ENCODE results near the gene ADAMTS1. TPM values are rescaled to one million over a fixed set of nuclear protein-coding genes. Genes with fewer than 3 reads are reported as not detected.

ADAMTS1 gene
- total RNA-seq, 1 donor from 2014 or later: 27.2 TPM

DNA sequence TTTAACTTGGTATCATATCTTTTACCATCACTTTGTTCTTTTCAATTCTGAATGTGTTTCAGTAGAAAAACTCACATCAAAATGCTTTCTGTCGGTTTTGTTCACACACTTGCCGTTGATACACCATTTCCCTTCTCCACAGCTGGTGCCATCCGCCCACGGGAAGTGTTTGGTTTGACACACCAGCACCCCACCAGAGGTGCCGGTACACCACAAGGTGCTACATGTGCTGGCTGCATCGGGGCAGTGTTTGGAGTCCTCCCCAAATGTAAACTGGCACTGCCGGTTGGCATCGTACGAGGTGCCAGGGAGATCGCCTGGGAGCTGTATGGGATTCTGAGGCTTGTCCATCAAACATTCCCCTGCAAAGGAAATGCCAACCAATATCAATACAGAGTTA lies 5.0 kb downstream of the ADAMTS1 start:
- DNase-seq (ENCODE audit: low spot score): no peak
- H3K27ac Mint-ChIP-seq (ENCODE audit: unreplicated experiment): no peak overlapping the region
- H3K4me1 Mint-ChIP-seq (ENCODE audit: low read depth): peaks cover 52% of the 10 kb centered on the region
- H3K9me3 Mint-ChIP-seq (ENCODE audit: low read depth): no peaks in the 10 kb centered on the region
- H3K36me3 Mint-ChIP-seq (ENCODE audit: low read depth): peaks cover 45% of the 10 kb centered on the region
- no peaks in the 10 kb centered on the region for H3K27me3 Mint-ChIP-seq (ENCODE audit: low read depth)
- TF ChIP-seq, protein P1, sequence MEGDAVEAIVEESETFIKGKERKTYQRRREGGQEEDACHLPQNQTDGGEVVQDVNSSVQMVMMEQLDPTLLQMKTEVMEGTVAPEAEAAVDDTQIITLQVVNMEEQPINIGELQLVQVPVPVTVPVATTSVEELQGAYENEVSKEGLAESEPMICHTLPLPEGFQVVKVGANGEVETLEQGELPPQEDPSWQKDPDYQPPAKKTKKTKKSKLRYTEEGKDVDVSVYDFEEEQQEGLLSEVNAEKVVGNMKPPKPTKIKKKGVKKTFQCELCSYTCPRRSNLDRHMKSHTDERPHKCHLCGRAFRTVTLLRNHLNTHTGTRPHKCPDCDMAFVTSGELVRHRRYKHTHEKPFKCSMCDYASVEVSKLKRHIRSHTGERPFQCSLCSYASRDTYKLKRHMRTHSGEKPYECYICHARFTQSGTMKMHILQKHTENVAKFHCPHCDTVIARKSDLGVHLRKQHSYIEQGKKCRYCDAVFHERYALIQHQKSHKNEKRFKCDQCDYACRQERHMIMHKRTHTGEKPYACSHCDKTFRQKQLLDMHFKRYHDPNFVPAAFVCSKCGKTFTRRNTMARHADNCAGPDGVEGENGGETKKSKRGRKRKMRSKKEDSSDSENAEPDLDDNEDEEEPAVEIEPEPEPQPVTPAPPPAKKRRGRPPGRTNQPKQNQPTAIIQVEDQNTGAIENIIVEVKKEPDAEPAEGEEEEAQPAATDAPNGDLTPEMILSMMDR (IDR thresholded peaks at IDR 0.05): no peak
- no peak overlapping the region for H3K4me3 Mint-ChIP-seq (ENCODE audit: unreplicated experiment)

- no peak for DNase-seq (ENCODE audit: low spot score)
- TF ChIP-seq, protein P1 (IDR thresholded peaks at IDR 0.05): no peak
- peaks cover 43% of the 10 kb centered on the region for H3K36me3 Mint-ChIP-seq (ENCODE audit: low read depth)
- no peaks in the 10 kb centered on the region for H3K27me3 Mint-ChIP-seq (ENCODE audit: low read depth)
- H3K27ac Mint-ChIP-seq (ENCODE audit: unreplicated experiment): no peak overlapping the region
- H3K9me3 Mint-ChIP-seq (ENCODE audit: low read depth): no peaks in the 10 kb centered on the region
- H3K4me1 Mint-ChIP-seq (ENCODE audit: low read depth): peaks cover 39% of the 10 kb centered on the region
- H3K4me3 Mint-ChIP-seq (ENCODE audit: unreplicated experiment): no peak overlapping the region
Measured at GRCh38 chr21:26837539-26837938, 7.7 kb downstream of the ADAMTS1 start.

GRCh38 chr21:26836528-26836927 lies 8.7 kb downstream of the ADAMTS1 start:
- Mint-ChIP-seq H3K9me3 (ENCODE audit: low read depth) (no peaks in the 10 kb centered on the region), H3K4me1 (ENCODE audit: low read depth) (peaks cover 29% of the 10 kb centered on the region), H3K27ac (ENCODE audit: unreplicated experiment) (no peak overlapping the region), H3K4me3 (ENCODE audit: unreplicated experiment) (no peak overlapping the region), H3K36me3 (ENCODE audit: low read depth) (peaks cover 38% of the 10 kb centered on the region), H3K27me3 (ENCODE audit: low read depth) (no peaks in the 10 kb centered on the region)
- TF ChIP-seq, protein P1 (IDR thresholded peaks at IDR 0.05): no peak
- DNase-seq (ENCODE audit: low spot score): no peak

GRCh38 chr21:26835714-26836265 lies 9.4 kb downstream of the ADAMTS1 start:
- DNase-seq (ENCODE audit: low spot score): no peak
- Mint-ChIP-seq H3K9me3 (ENCODE audit: low read depth) (no peaks in the 10 kb centered on the region), H3K4me1 (ENCODE audit: low read depth) (peaks cover 27% of the 10 kb centered on the region), H3K36me3 (ENCODE audit: low read depth) (peaks cover 36% of the 10 kb centered on the region), H3K27me3 (ENCODE audit: low read depth) (no peaks in the 10 kb centered on the region), H3K27ac (ENCODE audit: unreplicated experiment) (no peak overlapping the region), H3K4me3 (ENCODE audit: unreplicated experiment) (no peak overlapping the region)
- TF ChIP-seq, protein P1 (IDR thresholded peaks at IDR 0.05): no peak

GRCh38 chr21:26835027-26835713 lies 10.0 kb downstream of the ADAMTS1 start:
- H3K27ac Mint-ChIP-seq (ENCODE audit: unreplicated experiment): no peak overlapping the region
- no peak overlapping the region for H3K4me3 Mint-ChIP-seq (ENCODE audit: unreplicated experiment)
- H3K4me1 Mint-ChIP-seq (ENCODE audit: low read depth): peaks cover 20% of the 10 kb centered on the region
- TF ChIP-seq, protein P1 (IDR thresholded peaks at IDR 0.05): no peak
- H3K27me3 Mint-ChIP-seq (ENCODE audit: low read depth): no peaks in the 10 kb centered on the region
- H3K36me3 Mint-ChIP-seq (ENCODE audit: low read depth): peaks cover 30% of the 10 kb centered on the region
- no peak for DNase-seq (ENCODE audit: low spot score)
- H3K9me3 Mint-ChIP-seq (ENCODE audit: low read depth): no peaks in the 10 kb centered on the region

Data from chondrocyte (in vitro differentiated cells).